NT2/D1 (cell line): Measurements from ENCODE around the gene STX8.

ENCODE experiments used
- DNase-seq: peaks from one replicate; pipeline ENCODE4 v3.0.0-alpha.2; 2011; ENCODE audit warnings: low read depth, low spot score
- H3K27me3 ChIP-seq: 2 replicates; pipeline ENCODE4 v1.6.0; 2011; ENCODE audit warnings: mild to moderate bottlenecking; ENCODE audit not compliant: insufficient read length, insufficient read depth
- H3K36me3 ChIP-seq: 2 replicates; pipeline ENCODE4 v1.6.1; 2011; ENCODE audit warnings: mild to moderate bottlenecking, low read length, mixed read lengths; ENCODE audit not compliant: insufficient read depth, insufficient read length
- H3K4me1 ChIP-seq: 2 replicates; pipeline ENCODE4 v1.5.1; 2011; ENCODE audit not compliant: insufficient read depth, insufficient read length
- H3K4me3 ChIP-seq: 2 replicates; pipeline ENCODE4 v1.5.1; 2011; ENCODE audit warnings: low read depth; ENCODE audit not compliant: insufficient read length
- H3K9ac ChIP-seq: 2 replicates; pipeline ENCODE4 v1.6.0; 2011; ENCODE audit warnings: low read depth; ENCODE audit not compliant: insufficient read length
- H3K9me3 ChIP-seq: 2 replicates; pipeline ENCODE4 v1.5.1; 2011; ENCODE audit warnings: mild to moderate bottlenecking, low read length; ENCODE audit not compliant: insufficient read depth
- SUZ12 ChIP-seq: IDR thresholded peaks from 2 replicates; pipeline ENCODE4 v1.6.1; 2011; ENCODE audit not compliant: insufficient read length, insufficient read depth; ENCODE audit errors: extremely low read depth
- YY1 ChIP-seq: IDR thresholded peaks from 2 replicates; pipeline ENCODE4 v1.6.1; 2011; ENCODE audit not compliant: insufficient read length, insufficient read depth
- ZNF274 ChIP-seq: IDR thresholded peaks from 2 replicates; pipeline ENCODE4 v1.6.1; 2011; ENCODE audit warnings: mild to moderate bottlenecking, low read depth, low read length

The STX8 gene

GRCh38 chr17:9231449-9232154 is 344.0 kb downstream of the STX8 start:
- Histone ChIP-seq H3K36me3 (no peaks in the 10 kb centered on the region), H3K4me1 (no peaks in the 10 kb centered on the region), H3K27me3 (no peaks in the 10 kb centered on the region), H3K9ac (no peak overlapping the region), H3K9me3 (no peaks in the 10 kb centered on the region), H3K4me3 (no peak overlapping the region)
- TF ChIP-seq SUZ12 (no peak), ZNF274 (no peak), YY1 (no peak)
- DNase-seq: no peak

- no peak for DNase-seq
- Histone ChIP-seq H3K36me3 (no peaks in the 10 kb centered on the region), H3K4me1 (no peaks in the 10 kb centered on the region), H3K4me3 (no peak overlapping the region), H3K27me3 (no peaks in the 10 kb centered on the region), H3K9ac (no peak overlapping the region), H3K9me3 (no peaks in the 10 kb centered on the region)
- TF ChIP-seq YY1 (no peak), SUZ12 (no peak), ZNF274 (no peak)
These were observed 344.8 kb downstream of the STX8 start for GRCh38 chr17:9230861-9231260.

GRCh38 chr17:9230346-9230745 is 345.3 kb downstream of the STX8 start:
- TF ChIP-seq ZNF274 (no peak), SUZ12 (no peak), YY1 (no peak)
- Histone ChIP-seq H3K4me3 (no peak overlapping the region), H3K9ac (no peak overlapping the region), H3K4me1 (no peaks in the 10 kb centered on the region), H3K27me3 (no peaks in the 10 kb centered on the region), H3K9me3 (no peaks in the 10 kb centered on the region), H3K36me3 (no peaks in the 10 kb centered on the region)
- DNase-seq: no peak

- Histone ChIP-seq H3K4me1 (no peaks in the 10 kb centered on the region), H3K9ac (no peak overlapping the region), H3K9me3 (no peaks in the 10 kb centered on the region), H3K36me3 (no peaks in the 10 kb centered on the region), H3K4me3 (no peak overlapping the region), H3K27me3 (no peaks in the 10 kb centered on the region)
- no peak for DNase-seq
- TF ChIP-seq YY1 (no peak), SUZ12 (no peak), ZNF274 (no peak)
These were observed 345.8 kb downstream of the STX8 start for GRCh38 chr17:9229826-9230201.

GRCh38 chr17:9229160-9229825 is 346.3 kb downstream of the STX8 start:
- no peak for TF ChIP-seq SUZ12
- no peak for TF ChIP-seq ZNF274
- TF ChIP-seq YY1: no peak
- Histone ChIP-seq H3K27me3 (no peaks in the 10 kb centered on the region), H3K9me3 (no peaks in the 10 kb centered on the region), H3K36me3 (no peaks in the 10 kb centered on the region), H3K9ac (no peak overlapping the region), H3K4me1 (peaks cover 2% of the 10 kb centered on the region), H3K4me3 (no peak overlapping the region)
- no peak for DNase-seq

GRCh38 chr17:9228408-9229159 is 347.0 kb downstream of the STX8 start:
- peaks cover 3% of the 10 kb centered on the region for H3K4me1 ChIP-seq
- no peak for DNase-seq

More at GRCh38 chr17:9228408-9229159, 347.0 kb downstream of the STX8 start:
- no peaks in the 10 kb centered on the region for H3K27me3 ChIP-seq
- no peaks in the 10 kb centered on the region for H3K36me3 ChIP-seq
- H3K9me3 ChIP-seq: no peaks in the 10 kb centered on the region
- no peak overlapping the region for H3K4me3 ChIP-seq
- TF ChIP-seq ZNF274 (no peak), YY1 (no peak), SUZ12 (no peak)
- no peak overlapping the region for H3K9ac ChIP-seq
